H1 (cell line): ENCODE data around the gene ITPR1. TPM values are rescaled to one million over a fixed set of nuclear protein-coding genes. Genes with fewer than 3 reads are reported as not detected.

Source experiments
- CTCF ChIA-PET: fragments of 300-600 bp; sonication (Branson Sonifier 250); formaldehyde crosslinking; loops from one replicate; lab custom pipeline; 2021; ENCODE audit not compliant: partially characterized antibody; lab: Charles Lee
- POLR2A ChIA-PET: fragments of 300-600 bp; sonication (Branson Sonifier 250); formaldehyde crosslinking; loops from one replicate; lab custom pipeline; 2021; ENCODE audit warnings: inconsistent platforms; ENCODE audit not compliant: partially characterized antibody; lab: Charles Lee
- DNase-seq, 2 experiments: peaks; one replicate each; pipeline versions ENCODE4 v3.0.0 to v3.0.0-alpha.2; 2010 to 2022; ENCODE audit warnings: low spot score in 2 of 2, low read depth in 1 of 2, mixed read lengths in 1 of 2
- FAIRE-seq: peaks from 2 replicates; lab custom pipeline; 2011; peaks lifted over from hg19 to GRCh38; lab: Jason Lieb, UNC
- H2AFZ ChIP-seq: 2 replicates; pipeline ENCODE4 v1.8.1; 2012; ENCODE audit warnings: low read length, inconsistent platforms
- H2AK5ac ChIP-seq: 2 replicates; pipeline ENCODE4 v1.6.1; 2013; ENCODE audit warnings: low read depth, low read length
- H2BK120ac ChIP-seq: replicated peaks from 2 replicates; pipeline ENCODE3; 2013; ENCODE audit warnings: low read depth, low read length, inconsistent platforms
- H2BK12ac ChIP-seq: 2 replicates; pipeline ENCODE4 v1.6.1; 2013; ENCODE audit warnings: low read depth, low read length
- H2BK15ac ChIP-seq: 2 replicates; pipeline ENCODE4 v1.6.1; 2013; ENCODE audit warnings: low read length
- H2BK20ac ChIP-seq: 2 replicates; pipeline ENCODE4 v1.6.1; 2013; ENCODE audit warnings: low read length
- H2BK5ac ChIP-seq: 2 replicates; pipeline ENCODE4 v1.6.1; 2013; ENCODE audit warnings: low read depth, low read length
- H3K14ac ChIP-seq: 2 replicates; pipeline ENCODE4 v1.6.1; 2013; ENCODE audit warnings: inconsistent platforms; ENCODE audit not compliant: insufficient read length
- H3K18ac ChIP-seq: 2 replicates; pipeline ENCODE4 v1.6.1; 2013; ENCODE audit warnings: low read length; ENCODE audit errors: extremely low read depth
- H3K23ac ChIP-seq: 2 replicates; pipeline ENCODE4 v1.6.1; 2013; ENCODE audit warnings: inconsistent platforms; ENCODE audit not compliant: insufficient read length
- H3K23me2 ChIP-seq: 2 replicates; pipeline ENCODE4 v1.6.1; 2013; ENCODE audit warnings: low read depth, low read length
- H3K27ac ChIP-seq: 2 replicates; pipeline ENCODE4 v1.6.1; 2011; ENCODE audit warnings: low read depth, low read length, inconsistent platforms
- H3K27me3 ChIP-seq, 4 experiments: replicated peaks in 1 of 4; 1 replicate in 1 of 4; 2 replicates in 3 of 4; pipeline versions ENCODE4 v1.6.1 to v1.8.1; 2011 to 2013; ENCODE audit warnings: low read length in 3 of 4, mild to moderate bottlenecking in 3 of 4, inconsistent platforms in 2 of 4, mixed read lengths in 2 of 4, moderate library complexity in 1 of 4; ENCODE audit not compliant: control insufficient read depth in 3 of 4, insufficient read depth in 3 of 4; ENCODE audit errors: extremely low read depth in 1 of 4
- H3K36me3 ChIP-seq, 4 experiments: 2 replicates each; pipeline versions ENCODE4 v1.6.1 to v1.8.1; 2011 to 2013; ENCODE audit warnings: mild to moderate bottlenecking in 4 of 4, low read length in 3 of 4, moderate library complexity in 2 of 4, control low read depth in 1 of 4, inconsistent platforms in 1 of 4; ENCODE audit not compliant: insufficient read depth in 4 of 4, control insufficient read depth in 2 of 4
- H3K4ac ChIP-seq: replicated peaks from 2 replicates; pipeline ENCODE3; 2013; ENCODE audit warnings: low read length, low read depth, mixed read lengths, inconsistent platforms; ENCODE audit not compliant: insufficient read length
- H3K4me1 ChIP-seq, 4 experiments: replicated peaks in 1 of 4; 1 replicate in 1 of 4; 2 replicates in 3 of 4; pipeline versions ENCODE4 v1.6.1 to v1.8.1; 2011 to 2013; ENCODE audit warnings: low read length in 3 of 4, inconsistent platforms in 2 of 4, mixed read lengths in 1 of 4; ENCODE audit not compliant: insufficient read depth in 4 of 4, control insufficient read depth in 3 of 4
- H3K4me2 ChIP-seq, 2 experiments: 2 replicates each; pipeline versions ENCODE4 v1.6.1 to v1.8.1; 2011 to 2013; ENCODE audit warnings: low read depth in 2 of 2, low read length in 2 of 2, control low read depth in 1 of 2, inconsistent platforms in 1 of 2, mild to moderate bottlenecking in 1 of 2; ENCODE audit not compliant: insufficient read depth in 1 of 2
- H3K4me3 ChIP-seq, 4 experiments: fragments of 200-600, 300-600 bp in 1 of 4; sonication (generic), shearing (Covaris generic), sonication (Bioruptor Twin) in 1 of 4; 2 replicates each; pipeline versions ENCODE4 v1.5.1 to v1.8.1; 2011 to 2016; ENCODE audit warnings: low read length in 4 of 4, low read depth in 3 of 4, control low read depth in 2 of 4, inconsistent platforms in 2 of 4, mild to moderate bottlenecking in 2 of 4, mixed read lengths in 1 of 4, moderate library complexity in 1 of 4; ENCODE audit not compliant: insufficient read depth in 2 of 4; ENCODE audit errors: extremely low read depth in 1 of 4
- H3K56ac ChIP-seq: replicated peaks from 2 replicates; pipeline ENCODE3; 2013; ENCODE audit warnings: low read depth, mild to moderate bottlenecking, mixed read lengths, low read length, inconsistent platforms; ENCODE audit not compliant: insufficient read length
- H3K79me1 ChIP-seq: 2 replicates; pipeline ENCODE4 v1.6.1; 2013; ENCODE audit warnings: low read depth, low read length, control low read depth
- H3K79me2 ChIP-seq, 2 experiments: 2 replicates each; pipeline versions ENCODE4 v1.6.1 to v1.8.1; 2012 to 2013; ENCODE audit warnings: low read length in 2 of 2, mild to moderate bottlenecking in 2 of 2, inconsistent platforms in 1 of 2; ENCODE audit not compliant: insufficient read depth in 2 of 2, control insufficient read depth in 1 of 2
- H3K9ac ChIP-seq, 4 experiments: replicated peaks in 1 of 4; 1 replicate in 1 of 4; 2 replicates in 3 of 4; pipeline versions ENCODE4 v1.6.1 to v1.8.1; 2011 to 2013; ENCODE audit warnings: low read depth in 3 of 4, low read length in 3 of 4, control low read depth in 2 of 4, mild to moderate bottlenecking in 2 of 4, moderate library complexity in 2 of 4, inconsistent platforms in 1 of 4; ENCODE audit errors: extremely low read depth in 1 of 4
- H3K9me3 ChIP-seq, 2 experiments: 2 replicates each; pipeline versions ENCODE4 v1.6.1 to v1.8.1; 2012 to 2013; ENCODE audit warnings: mild to moderate bottlenecking in 2 of 2, moderate library complexity in 2 of 2, control low read depth in 1 of 2, inconsistent platforms in 1 of 2, low read depth in 1 of 2, low read length in 1 of 2, mixed read lengths in 1 of 2; ENCODE audit not compliant: insufficient read depth in 2 of 2
- H4K20me1 ChIP-seq, 2 experiments: replicated peaks in 1 of 2; 2 replicates each; pipeline versions ENCODE3 to v1.8.1; 2011 to 2013; ENCODE audit warnings: inconsistent platforms in 2 of 2, low read length in 2 of 2, mild to moderate bottlenecking in 1 of 2; ENCODE audit not compliant: insufficient read depth in 2 of 2, control insufficient read depth in 1 of 2
- H4K5ac ChIP-seq: 2 replicates; pipeline ENCODE4 v1.6.1; 2013; ENCODE audit warnings: low read length, low read depth, mixed read lengths, inconsistent platforms; ENCODE audit not compliant: insufficient read length
- H4K8ac ChIP-seq: 2 replicates; pipeline ENCODE4 v1.8.0; 2013; ENCODE audit warnings: mild to moderate bottlenecking, moderate library complexity, low read length, inconsistent platforms; ENCODE audit not compliant: insufficient read depth; ENCODE audit errors: extremely low read depth
- H4K91ac ChIP-seq: replicated peaks from 2 replicates; pipeline ENCODE3; 2013; ENCODE audit warnings: low read length, mixed read lengths, inconsistent platforms; ENCODE audit not compliant: insufficient read length
- ASH2L ChIP-seq: fragments of 200-600, 300-600 bp; sonication (generic); IDR thresholded peaks from one replicate; pipeline ENCODE4 v1.7.1; 2017; ENCODE audit warnings: low read length
- CREB1 ChIP-seq: IDR thresholded peaks from 2 replicates; pipeline ENCODE4 v1.6.1; 2012; ENCODE audit warnings: inconsistent platforms
- FOSL1 ChIP-seq: IDR thresholded peaks from 2 replicates; pipeline ENCODE4 v1.6.1; 2011; ENCODE audit warnings: mild to moderate bottlenecking, low read depth, low read length, moderate library complexity; ENCODE audit not compliant: insufficient read depth
- JUN ChIP-seq: IDR thresholded peaks from 2 replicates; pipeline ENCODE4 v1.6.1; 2011; ENCODE audit warnings: low read depth, mild to moderate bottlenecking, improper control_type of control experiment, low read length
- KDM5A ChIP-seq: fragments of 200-600 bp; IDR thresholded peaks from 2 replicates; pipeline ENCODE4 v1.7.1; 2012; ENCODE audit warnings: mild to moderate bottlenecking, low read length, inconsistent platforms, mixed read lengths
- MAX ChIP-seq: IDR thresholded peaks from 2 replicates; pipeline ENCODE4 v1.6.1; 2012; ENCODE audit warnings: inconsistent platforms
- POLR2A ChIP-seq, 2 experiments: IDR thresholded peaks; 1 replicate in 1 of 2; 2 replicates in 1 of 2; pipeline ENCODE4 v1.6.1; 2011; ENCODE audit warnings: low read depth in 2 of 2, low read length in 2 of 2, mild to moderate bottlenecking in 2 of 2; ENCODE audit errors: control extremely low read depth in 1 of 2
- RXRA ChIP-seq: IDR thresholded peaks from 2 replicates; pipeline ENCODE4 v1.6.1; 2011; ENCODE audit warnings: low read depth, mild to moderate bottlenecking, low read length, moderate library complexity; ENCODE audit not compliant: insufficient read depth
- SP1 ChIP-seq: IDR thresholded peaks from 2 replicates; pipeline ENCODE4 v1.6.1; 2011; ENCODE audit warnings: low read depth, low read length
- SP4 ChIP-seq: IDR thresholded peaks from 2 replicates; pipeline ENCODE4 v1.6.1; 2012; ENCODE audit warnings: low read length, inconsistent platforms
- SUZ12 ChIP-seq: fragments of 200-600 bp; sonication (generic); IDR thresholded peaks from 2 replicates; pipeline ENCODE4 v1.6.1; 2012; ENCODE audit warnings: mild to moderate bottlenecking, inconsistent platforms, low read length, moderate library complexity, mixed read lengths
- TBP ChIP-seq: IDR thresholded peaks from 2 replicates; pipeline ENCODE4 v1.6.1; 2011; ENCODE audit warnings: low read depth, low read length, improper control_type of control experiment
- TCF12 ChIP-seq: IDR thresholded peaks from 2 replicates; pipeline ENCODE4 v1.6.1; 2011; ENCODE audit warnings: low read depth, mild to moderate bottlenecking, low read length
- TEAD4 ChIP-seq: IDR thresholded peaks from 2 replicates; pipeline ENCODE4 v1.6.1; 2012; ENCODE audit warnings: low read depth, low read length, inconsistent platforms, mixed read lengths
- WGBS, 2 experiments: shearing (Covaris generic) in 1 of 2; methylation state at CpG; one replicate each; pipeline versions ENCODE4 v1.1.6 to v1.1.7; 2013 to 2015; ENCODE audit warnings: low lambda C conversion rate in 2 of 2, mixed read lengths in 2 of 2, inconsistent platforms in 1 of 2, low coverage in 1 of 2, missing lambda C conversion rate in 1 of 2; ENCODE audit not compliant: insufficient replicate concordance in 2 of 2, insufficient coverage in 1 of 2, insufficient read length in 1 of 2; ENCODE audit errors: extremely low coverage in 1 of 2, missing lambda C conversion rate in 1 of 2; 5-methylcytosine and 5-hydroxymethylcytosine counted together
- polyA plus RNA-seq, 7 experiments: library from polyadenylated mRNA; depleted of rRNA in 3 of 7; stranded (reverse) in 5 of 7; unstranded in 2 of 7; fragments of >200 nt in 5 of 7; fragments of 200-250 nt in 2 of 7; gene quantifications; 1 replicate in 5 of 7; 2 replicates in 1 of 7; 4 replicates in 1 of 7; pipeline versions ENCODE4 v1.2.1 to v1.2.3, GENCODE V29; 2011 to 2013; ENCODE audit warnings: missing spikeins in 2 of 7, mixed read lengths in 2 of 7
- total RNA-seq: library from RNA; stranded (reverse); fragmentation: NEBNext Ultra II Directional; extraction: Animal tissue kit (Norgen Biotek cat#: 25700); gene quantifications from 2 replicates; pipeline ENCODE4 v1.2.1, GENCODE V29; 2021

Gene ITPR1
- total and polyA plus RNA-seq, 2 of the 8 experiments (the other 6 are each of a cell fraction or from before 2014, with no cell fraction given), result 2.5 to 16.3 TPM

- Histone ChIP-seq H2BK15ac (no peak overlapping the region), H2BK20ac (no peak overlapping the region)
Observed at GRCh38 chr3:4614927-4615326, 121.8 kb downstream of the ITPR1 start.

More at GRCh38 chr3:4614927-4615326, 121.8 kb downstream of the ITPR1 start:
- 88% methylated on average over 3 of the region's 3 CpGs; no CpG with 5 or more reads in 1 of the 2 experiments for WGBS, 2 experiments
- DNase-seq (no peak), FAIRE-seq (no peak)
- H3K23ac ChIP-seq, result no peak overlapping the region
- H3K4ac ChIP-seq, result no peak overlapping the region
- TF ChIP-seq TCF12, result no peak
- no peak for TF ChIP-seq ASH2L
- TF ChIP-seq POLR2A (IDR thresholded peaks at IDR 0.05; ENCODE audit: control extremely low read depth in 1 of 2, low read depth in 2 of 2, low read length in 2 of 2), result no peak
- TF ChIP-seq SP4, result no peak
- TF ChIP-seq RXRA, result no peak
- no peak for TF ChIP-seq TBP
- TF ChIP-seq MAX, result no peak
- TF ChIP-seq KDM5A, result no peak
- TF ChIP-seq SUZ12, result no peak
- TF ChIP-seq JUN, result no peak
- TF ChIP-seq TEAD4, result no peak
- no peak for TF ChIP-seq FOSL1
- no peak for TF ChIP-seq CREB1
- no peak for TF ChIP-seq SP1
- no peak overlapping the region for H4K5ac ChIP-seq
- no peak overlapping the region for H2BK12ac ChIP-seq
- H3K9me3 ChIP-seq, result no peaks in the 10 kb centered on the region
- H2AFZ ChIP-seq, result no peak overlapping the region
- no peak overlapping the region for H3K27ac ChIP-seq
- H3K79me1 ChIP-seq, result no peaks in the 10 kb centered on the region; the same call in 1 of the 2 replicates
- H3K27me3 ChIP-seq, result no peaks in the 10 kb centered on the region
- H2AK5ac ChIP-seq, result no peak overlapping the region
- no peak overlapping the region for H3K14ac ChIP-seq
- H3K4me1 ChIP-seq, result no peaks in the 10 kb centered on the region
- no peaks in the 10 kb centered on the region for H4K20me1 ChIP-seq
- no peaks in the 10 kb centered on the region for H3K23me2 ChIP-seq
- H3K79me2 ChIP-seq, result no peaks in the 10 kb centered on the region
- no peak overlapping the region for H2BK5ac ChIP-seq
- H4K8ac ChIP-seq, result no peak overlapping the region
- no peak overlapping the region for H4K91ac ChIP-seq
- ChIA-PET CTCF (interaction anchor here (1.1 to 1.7 kb wide), 2 partner anchors 14 to 18 kb away, joined by 3 to 13 read pairs; no protein-coding TSS in a partner anchor), POLR2A (interaction anchor here (1.0 to 1.3 kb wide), 2 partner anchors 122 to 123 kb away, joined by 4 to 5 read pairs; partner anchors contain the start of gene ITPR1)
- no peak overlapping the region for H3K4me3 ChIP-seq
- no peak overlapping the region for H3K9ac ChIP-seq
- H3K18ac ChIP-seq, result no peak overlapping the region
- no peak overlapping the region for H3K56ac ChIP-seq
- H3K4me2 ChIP-seq, result no peak overlapping the region
- no peak overlapping the region for H2BK120ac ChIP-seq
- no peaks in the 10 kb centered on the region for H3K36me3 ChIP-seq
